ENCODE results near the gene SMARCD2. TPM values are rescaled to one million over a fixed set of nuclear protein-coding genes. Genes with fewer than 3 reads are reported as not detected.

The SMARCD2 gene
- total and polyA plus RNA-seq, 2 of the 13 experiments (the other 11 are each of a cell fraction or from before 2014, with no cell fraction given), result 122 to 150 TPM

GRCh38 chr17:63809970-63810369, 32.5 kb downstream of the SMARCD2 start:
- Histone ChIP-seq H3K4me1 (ENCODE audit: insufficient read depth, low read length) (no peaks in the 10 kb centered on the region), H2AFZ (ENCODE audit: low read length) (no peak overlapping the region), H3K79me2 (ENCODE audit: insufficient read depth, low read length) (no peaks in the 10 kb centered on the region), H3K4me2 (ENCODE audit: low read depth, low read length) (no peak overlapping the region), H3K9ac (ENCODE audit: insufficient read depth, low read depth, low read length) (no peak overlapping the region), H3K4me3 (replicated peaks in 1 of 3; ENCODE audit: insufficient read depth in 1 of 3, low read depth in 2 of 3, low read length in 3 of 3) (no peak overlapping the region), H3K27me3 (ENCODE audit: control insufficient read depth in 1 of 2, insufficient read depth in 2 of 2, low read length in 2 of 2) (no peaks in the 10 kb centered on the region), H3K36me3 (replicated peaks in 1 of 2; ENCODE audit: control insufficient read depth in 1 of 2, insufficient read depth in 2 of 2, low read length in 2 of 2) (peaks cover 52 to 96% of the 10 kb centered on the region in 2 experiments), H3K27ac (ENCODE audit: extremely low read length, insufficient read depth, low read length) (no peak overlapping the region), H4K20me1 (ENCODE audit: insufficient read depth, low read length) (no peaks in the 10 kb centered on the region), H3K9me3 (ENCODE audit: low read length) (no peaks in the 10 kb centered on the region)
- DNase-seq (ENCODE audit: low spot score) (no peak), FAIRE-seq (no peak), ATAC-seq (no peak)
- intact Hi-C loops (cut with micrococcal nuclease; ENCODE audit: unreplicated experiment) (no loop called here), in situ Hi-C loops (cut with HindIII; ENCODE audit: extremely low pct_ligation_motif_present, low pct_unique_long_range_greater_than_20kb) (no loop called here)
- WGBS (ENCODE audit: low lambda C conversion rate), result 91% methylated on average over 9 of the region's 9 CpGs
- ChIA-PET CTCF (ENCODE audit: low intra/inter-chr PET ratio, low total read pairs) (no interaction called here), POLR2A (interaction anchor here (1.3 kb wide), 1 partner anchor 11 kb away, joined by 3 read pairs; no protein-coding TSS in a partner anchor)
- no TSS peak for BruUV-seq (replicated peaks)
- TF ChIP-seq ZBTB1 (CRISPR knock-in tag; IDR thresholded peaks at IDR 0.05; ENCODE audit: borderline replicate concordance), result no peak
- TF ChIP-seq SETDB1 (CRISPR knock-in tag; IDR thresholded peaks at IDR 0.05; ENCODE audit: borderline replicate concordance), result no peak
- TF ChIP-seq ZNF672 (CRISPR knock-in tag; IDR thresholded peaks at IDR 0.05), result no peak
- TF ChIP-seq FLYWCH1 (CRISPR knock-in tag; IDR thresholded peaks at IDR 0.05), result no peak
- no peak for TF ChIP-seq NFYB (CRISPR knock-in tag; IDR thresholded peaks at IDR 0.05)
- TF ChIP-seq ZNF274 (CRISPR knock-in tag; IDR thresholded peaks at IDR 0.05), result no peak
- TF ChIP-seq ZNF530 (CRISPR knock-in tag; IDR thresholded peaks at IDR 0.05; ENCODE audit: low read depth), result no peak
- TF ChIP-seq DNMT3B (CRISPR knock-in tag; conservative IDR thresholded peaks at IDR 0.05), result no peak
- TF ChIP-seq STAT6 (CRISPR knock-in tag; IDR thresholded peaks at IDR 0.05; ENCODE audit: borderline replicate concordance), result no peak
